CD14-positive monocyte (primary cell): Measurements from ENCODE around the gene ELF3. TPM values are rescaled to one million over a fixed set of nuclear protein-coding genes. Genes with fewer than 3 reads are reported as not detected.

ENCODE experiments used
- DNase-seq, 3 donors: peaks; one replicate each; pipeline ENCODE4 v3.0.0-alpha.2; 2011 to 2022
- H2AFZ ChIP-seq: 2 replicates; pipeline ENCODE4 v1.6.0; 2012; ENCODE audit warnings: mild to moderate bottlenecking, low read depth, low read length, inconsistent platforms; ENCODE audit not compliant: insufficient read depth, poor library complexity, severe bottlenecking
- H3K27ac ChIP-seq, 2 donors: 1 replicate in 1 of 2; 2 replicates in 1 of 2; pipeline ENCODE4 v1.5.1; 2012 to 2013; ENCODE audit warnings: low read length in 2 of 2, control low read depth in 1 of 2, inconsistent platforms in 1 of 2, low read depth in 1 of 2, mild to moderate bottlenecking in 1 of 2
- H3K27me3 ChIP-seq, 2 donors: one replicate each; pipeline versions ENCODE4 v1.6.0 to v1.6.1; 2011 to 2013; ENCODE audit warnings: low read length in 2 of 2; ENCODE audit not compliant: control insufficient read depth in 2 of 2, insufficient read depth in 2 of 2
- H3K36me3 ChIP-seq, 2 donors: replicated peaks in 1 of 2; 1 replicate in 1 of 2; 2 replicates in 1 of 2; pipeline versions ENCODE4 v1.5.1 to v1.6.1; 2012 to 2013; ENCODE audit warnings: low read length in 2 of 2, control low read depth in 1 of 2, inconsistent platforms in 1 of 2, mild to moderate bottlenecking in 1 of 2; ENCODE audit not compliant: insufficient read depth in 2 of 2, control insufficient read depth in 1 of 2
- H3K4me1 ChIP-seq, 2 donors: 1 replicate in 1 of 2; 2 replicates in 1 of 2; pipeline versions ENCODE4 v1.5.1 to v1.6.1; 2012 to 2013; ENCODE audit warnings: low read length in 2 of 2, control low read depth in 1 of 2, inconsistent platforms in 1 of 2, mild to moderate bottlenecking in 1 of 2, moderate library complexity in 1 of 2; ENCODE audit not compliant: insufficient read depth in 2 of 2, control insufficient read depth in 1 of 2
- H3K4me2 ChIP-seq: replicated peaks from 2 replicates; pipeline ENCODE3; 2012; ENCODE audit warnings: low read length, moderate library complexity, mild to moderate bottlenecking; ENCODE audit not compliant: poor library complexity, severe bottlenecking; ENCODE audit errors: extremely low read depth
- H3K4me3 ChIP-seq, 3 experiments: fragments of 200-600 bp in 1 of 3; sonication (generic) in 1 of 3; replicated peaks in 1 of 3; 1 replicate in 2 of 3; 2 replicates in 1 of 3; pipeline ENCODE4 v1.5.1; 2011 to 2013; ENCODE audit warnings: low read length in 3 of 3, mild to moderate bottlenecking in 3 of 3, control low read depth in 2 of 3, low read depth in 2 of 3, inconsistent platforms in 1 of 3, moderate library complexity in 1 of 3
- H3K79me2 ChIP-seq: 2 replicates; pipeline ENCODE4 v1.6.0; 2012; ENCODE audit warnings: mild to moderate bottlenecking, control low read depth, inconsistent platforms, low read length, moderate library complexity; ENCODE audit not compliant: insufficient read depth
- H3K9ac ChIP-seq: 2 replicates; pipeline ENCODE4 v1.6.0; 2017; ENCODE audit warnings: low read length, mild to moderate bottlenecking; ENCODE audit not compliant: insufficient read depth, poor library complexity, severe bottlenecking
- H3K9me3 ChIP-seq, 2 donors: replicated peaks in 1 of 2; 1 replicate in 1 of 2; 2 replicates in 1 of 2; pipeline versions ENCODE4 v1.5.1 to v1.6.1; 2012 to 2013; ENCODE audit warnings: low read length in 2 of 2, control low read depth in 1 of 2; ENCODE audit not compliant: control insufficient read depth in 1 of 2, insufficient read depth in 1 of 2
- H4K20me1 ChIP-seq: 2 replicates; pipeline ENCODE4 v1.6.0; 2012; ENCODE audit warnings: mild to moderate bottlenecking, low read length, control low read depth, moderate library complexity; ENCODE audit not compliant: insufficient read depth
- H3K27ac Mint-ChIP-seq, 7 donors: one replicate each; pipeline ENCODE4 v1.8.0; 2020; ENCODE audit warnings: mild to moderate bottlenecking in 7 of 7, mixed read lengths in 7 of 7, moderate library complexity in 6 of 7, inconsistent platforms in 2 of 7
- H3K27me3 Mint-ChIP-seq, 3 donors: one replicate each; pipeline ENCODE4 v1.8.0; 2021 to 2022; ENCODE audit warnings: low read depth in 3 of 3, mild to moderate bottlenecking in 3 of 3, mixed read lengths in 3 of 3, moderate library complexity in 3 of 3, inconsistent platforms in 1 of 3
- H3K36me3 Mint-ChIP-seq, 2 donors: one replicate each; pipeline ENCODE4 v1.8.0; 2020; ENCODE audit warnings: mixed read lengths in 2 of 2, inconsistent platforms in 1 of 2, mild to moderate bottlenecking in 1 of 2
- H3K4me1 Mint-ChIP-seq: one replicate; pipeline ENCODE4 v1.8.0; 2020; ENCODE audit warnings: mild to moderate bottlenecking, mixed read lengths
- H3K4me3 Mint-ChIP-seq, 2 donors: one replicate each; pipeline ENCODE4 v1.8.0; 2020; ENCODE audit warnings: mild to moderate bottlenecking in 2 of 2, mixed read lengths in 2 of 2, moderate library complexity in 1 of 2
- H3K9me3 Mint-ChIP-seq, 7 donors: one replicate each; pipeline ENCODE4 v1.8.0; 2020 to 2022; ENCODE audit warnings: mixed read lengths in 7 of 7, mild to moderate bottlenecking in 6 of 7, moderate library complexity in 6 of 7, inconsistent platforms in 2 of 7
- WGBS: methylation state at CpG from one replicate; pipeline ENCODE4 v1.1.5; 2013; ENCODE audit warnings: missing lambda C conversion rate; ENCODE audit not compliant: insufficient coverage; 5-methylcytosine and 5-hydroxymethylcytosine counted together
- intact Hi-C, 2 donors: fragments of 100-400 bp; cut with micrococcal nuclease; formaldehyde crosslinking; loops; one replicate each; pipeline versions ENCODE4 v1.15.0 to v1.15.1; 2023
- polyA plus RNA-seq, 3 donors: library from polyadenylated mRNA; depleted of rRNA in 1 of 3; unstranded in 2 of 3; stranded (reverse) in 1 of 3; fragments of 300-500 nt in 2 of 3; fragments of >200 nt in 1 of 3; fragmentation: Illumina TruSeq in 2 of 3; gene quantifications; 1 replicate in 2 of 3; 2 replicates in 1 of 3; pipeline ENCODE4 v1.2.3, GENCODE V29; 2012 to 2021
- TF ChIP-seq, protein P1 (sequence below): fragments of 200-600 bp; IDR thresholded peaks from one replicate; pipeline ENCODE4 v1.8.0; 2022; ENCODE audit warnings: antibody characterized with exemption, mild to moderate bottlenecking

Gene ELF3
- polyA plus RNA-seq, 3 donors: 10.2 TPM; not detected in 2

DNA sequence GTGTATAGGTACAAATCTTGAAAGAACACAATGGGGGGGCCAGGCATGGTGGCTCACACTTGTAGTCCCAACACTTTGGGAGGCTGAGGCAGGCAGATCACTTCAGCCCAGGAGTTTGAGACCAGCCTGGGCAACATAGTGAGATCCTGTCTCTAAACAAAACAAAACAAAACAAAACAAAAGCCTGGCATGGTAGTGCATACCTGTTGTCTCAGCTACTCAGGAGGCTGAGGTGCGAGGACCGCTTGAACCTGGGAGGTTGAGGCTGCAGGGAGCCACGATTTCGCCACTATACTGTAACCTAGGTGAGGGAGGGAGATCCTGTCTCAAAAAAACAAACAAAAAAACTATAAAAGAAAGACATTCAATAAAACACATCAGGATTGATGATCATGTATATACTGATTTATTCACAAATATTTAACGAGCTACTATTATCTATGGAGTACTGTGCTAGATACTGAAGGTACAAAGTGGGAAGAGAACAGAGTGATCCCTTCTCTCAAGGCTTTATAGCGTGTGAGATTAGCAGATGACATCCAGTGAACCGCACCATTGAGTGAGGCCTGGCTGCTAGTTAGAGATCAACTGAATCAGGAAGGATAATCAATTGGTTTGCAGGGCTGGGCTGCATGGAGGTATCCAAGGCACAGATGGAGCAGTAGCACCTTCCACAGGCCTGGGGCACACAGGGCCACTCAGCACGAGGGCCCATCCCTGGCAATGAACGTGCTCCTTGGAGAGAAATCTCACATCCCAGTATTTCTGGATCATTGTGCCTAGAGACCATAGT lies 26.4 kb downstream of the ELF3 start:
- 100% methylated on average over 2 of the region's 9 CpGs for WGBS
- intact Hi-C loops: no loop called here
- Histone ChIP-seq H3K27me3 (no peaks in the 10 kb centered on the region), H3K4me2 (no peak overlapping the region), H3K9ac (no peak overlapping the region), H3K27ac (no peak overlapping the region), H3K79me2 (no peaks in the 10 kb centered on the region), H4K20me1 (no peaks in the 10 kb centered on the region), H2AFZ (no peak overlapping the region), H3K9me3 (no peaks in the 10 kb centered on the region), H3K4me3 (no peak overlapping the region), H3K36me3 (no peaks in the 10 kb centered on the region), H3K4me1 (no peaks in the 10 kb centered on the region)
- H3K4me1 Mint-ChIP-seq: no peaks in the 10 kb centered on the region
- H3K9me3 Mint-ChIP-seq: peaks cover 0 to 2% (median 0%) of the 10 kb centered on the region in 7 donors
- DNase-seq: no peak
- H3K27me3 Mint-ChIP-seq: peaks cover 7 to 11% (median 8%) of the 10 kb centered on the region in 3 donors
- no peak overlapping the region for H3K27ac Mint-ChIP-seq
- TF ChIP-seq, protein P1, sequence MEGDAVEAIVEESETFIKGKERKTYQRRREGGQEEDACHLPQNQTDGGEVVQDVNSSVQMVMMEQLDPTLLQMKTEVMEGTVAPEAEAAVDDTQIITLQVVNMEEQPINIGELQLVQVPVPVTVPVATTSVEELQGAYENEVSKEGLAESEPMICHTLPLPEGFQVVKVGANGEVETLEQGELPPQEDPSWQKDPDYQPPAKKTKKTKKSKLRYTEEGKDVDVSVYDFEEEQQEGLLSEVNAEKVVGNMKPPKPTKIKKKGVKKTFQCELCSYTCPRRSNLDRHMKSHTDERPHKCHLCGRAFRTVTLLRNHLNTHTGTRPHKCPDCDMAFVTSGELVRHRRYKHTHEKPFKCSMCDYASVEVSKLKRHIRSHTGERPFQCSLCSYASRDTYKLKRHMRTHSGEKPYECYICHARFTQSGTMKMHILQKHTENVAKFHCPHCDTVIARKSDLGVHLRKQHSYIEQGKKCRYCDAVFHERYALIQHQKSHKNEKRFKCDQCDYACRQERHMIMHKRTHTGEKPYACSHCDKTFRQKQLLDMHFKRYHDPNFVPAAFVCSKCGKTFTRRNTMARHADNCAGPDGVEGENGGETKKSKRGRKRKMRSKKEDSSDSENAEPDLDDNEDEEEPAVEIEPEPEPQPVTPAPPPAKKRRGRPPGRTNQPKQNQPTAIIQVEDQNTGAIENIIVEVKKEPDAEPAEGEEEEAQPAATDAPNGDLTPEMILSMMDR: no peak
- no peak overlapping the region for H3K4me3 Mint-ChIP-seq
- no peaks in the 10 kb centered on the region for H3K36me3 Mint-ChIP-seq

DNA sequence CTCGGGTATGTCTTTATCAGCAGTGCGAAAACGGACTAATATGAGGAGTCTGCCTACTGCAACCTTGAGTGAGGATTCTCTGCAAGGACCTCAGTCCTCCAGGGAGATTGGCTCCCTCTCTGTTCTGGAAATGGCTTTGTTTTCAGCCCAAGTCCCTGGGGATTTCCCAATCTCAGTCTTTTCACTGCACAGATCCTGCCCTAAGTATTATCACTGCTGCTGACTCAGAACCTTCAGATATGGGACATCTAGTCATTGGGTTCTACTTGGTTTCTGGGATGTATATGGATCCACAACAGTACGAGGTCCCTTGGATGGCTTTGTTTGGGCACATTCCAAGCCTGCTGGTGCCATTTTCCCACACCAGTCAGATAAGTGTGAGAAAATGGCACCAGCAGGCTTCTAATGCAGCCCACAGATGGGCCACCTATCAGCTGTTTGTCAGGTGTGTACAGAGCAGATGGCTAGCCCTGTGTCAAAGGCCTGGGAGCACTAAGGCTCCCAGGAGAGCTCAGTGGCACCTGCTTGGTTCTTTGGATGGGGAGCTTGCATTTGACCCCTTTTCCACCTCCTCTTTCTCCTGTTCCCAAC lies 27.4 kb downstream of the ELF3 start:
- Histone ChIP-seq H3K79me2 (no peaks in the 10 kb centered on the region), H3K9me3 (no peaks in the 10 kb centered on the region), H3K27me3 (no peaks in the 10 kb centered on the region), H3K4me1 (no peaks in the 10 kb centered on the region), H3K4me2 (no peak overlapping the region), H3K9ac (no peak overlapping the region), H3K36me3 (no peaks in the 10 kb centered on the region), H2AFZ (no peak overlapping the region), H3K27ac (no peak overlapping the region), H3K4me3 (no peak overlapping the region), H4K20me1 (no peaks in the 10 kb centered on the region)
- 94% methylated on average over 3 of the region's 4 CpGs for whole genome bisulfite sequencing
- intact Hi-C loops: no loop called here
- H3K9me3 Mint-ChIP-seq: peaks cover 0 to 2% (median 0%) of the 10 kb centered on the region in 7 donors
- H3K27ac Mint-ChIP-seq: peak overlapping the region in 1 of 7 donors; percentile 8
- H3K4me3 Mint-ChIP-seq: no peak overlapping the region
- peaks cover 8 to 10% (median 8%) of the 10 kb centered on the region in 3 donors for H3K27me3 Mint-ChIP-seq
- TF ChIP-seq, protein P1: no peak
- H3K36me3 Mint-ChIP-seq: no peaks in the 10 kb centered on the region
- no peaks in the 10 kb centered on the region for H3K4me1 Mint-ChIP-seq
- DNase-seq: no peak
